ENCODE measurements around the gene NDFIP1. TPM values are rescaled to one million over a fixed set of nuclear protein-coding genes. Genes with fewer than 3 reads are reported as not detected.

The NDFIP1 gene
- total and polyA plus RNA-seq, 2 of the 8 experiments (the other 6 are each of a cell fraction or from before 2014, with no cell fraction given), result 8.8 to 27.1 TPM

DNA sequence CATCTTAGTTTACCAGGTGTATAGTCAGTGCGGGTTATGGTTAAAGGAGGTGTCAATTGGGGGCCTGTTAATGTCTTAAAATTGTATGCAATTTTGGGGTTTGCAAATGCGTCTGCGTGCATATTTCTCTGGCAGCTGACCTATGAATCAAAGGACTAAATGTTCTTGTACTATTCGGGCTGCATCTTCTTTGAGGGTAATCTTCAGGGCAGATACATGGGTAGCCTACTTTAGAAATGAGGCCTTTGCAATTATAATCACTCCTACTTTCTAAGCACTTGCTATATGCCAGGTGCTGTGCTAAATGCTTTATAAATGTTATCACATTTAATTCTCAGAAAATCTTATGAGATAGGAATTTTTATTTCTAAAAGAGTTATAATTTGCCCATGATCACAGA, 58.2 kb downstream of the NDFIP1 start (continued):
- no peak for TF ChIP-seq GTF2F1 (IDR thresholded peaks at IDR 0.05; ENCODE audit: borderline replicate concordance, low read depth, low read length)
- no peak for TF ChIP-seq RBBP5 (IDR thresholded peaks at IDR 0.05; ENCODE audit: borderline replicate concordance, low read depth, low read length)
